ENCODE measurements around the gene ELAVL2. TPM values are rescaled to one million over a fixed set of nuclear protein-coding genes. Genes with fewer than 3 reads are reported as not detected.

Gene ELAVL2
- total and polyA plus RNA-seq, 2 donors (not counting 3 experiments of a cell fraction or from before 2014, with no cell fraction given) = 0.06 to 0.20 TPM

- no peaks in the 10 kb centered on the region for H3K36me3 ChIP-seq (ENCODE audit: control insufficient read depth in 2 of 2, extremely low read depth in 1 of 2, insufficient read depth in 2 of 2, low read length in 2 of 2)
- peaks cover 9% of the 10 kb centered on the region for H3K4me1 ChIP-seq (ENCODE audit: control insufficient read depth, extremely low read depth, insufficient read depth, low read length)
- POLR2A ChIA-PET = no interaction called here
- dilution Hi-C loops (cut with MboI; ENCODE audit: extremely low pct_ligation_motif_present, low sequenced_read_pairs) (no loop called here), intact Hi-C loops (cut with micrococcal nuclease) (no loop called here)
- H3K9me1 ChIP-seq (replicated peaks; ENCODE audit: control insufficient read depth, extremely low read depth, insufficient read depth, low read length) = no peaks in the 10 kb centered on the region
- H3K9me3 ChIP-seq (replicated peaks; ENCODE audit: control insufficient read depth, insufficient read depth, low read length) = no peaks in the 10 kb centered on the region
- TF ChIP-seq POLR2AphosphoS5 (IDR thresholded peaks at IDR 0.05; ENCODE audit: insufficient read depth, low read depth, low read length) = no peak
- TF ChIP-seq MYC (IDR thresholded peaks at IDR 0.05; ENCODE audit: low read depth, low read length) = no peak
- FAIRE-seq = no peak
- BruUV-seq (replicated peaks) = no TSS peak
- H3K79me2 ChIP-seq (ENCODE audit: control insufficient read depth, insufficient read depth, low read length) = no peaks in the 10 kb centered on the region
- CTCF ChIA-PET = no interaction called here
- no peak overlapping the region for H3K4me2 ChIP-seq (ENCODE audit: insufficient read depth, low read length)
- DNase-seq (ENCODE audit: low read depth, low spot score) = no peak
- no peaks in the 10 kb centered on the region for H3K27me3 ChIP-seq (ENCODE audit: control insufficient read depth in 2 of 2, insufficient read depth in 2 of 2, low read length in 2 of 2)
- no peaks in the 10 kb centered on the region for H4K20me1 ChIP-seq (replicated peaks; ENCODE audit: control insufficient read depth, extremely low read depth, insufficient read depth, low read length)
- no peak overlapping the region for H3K9ac ChIP-seq (replicated peaks; ENCODE audit: extremely low read depth, insufficient read depth, low read length)
- no peak overlapping the region for H2AFZ ChIP-seq (ENCODE audit: low read depth, low read length)
- no peak overlapping the region for H3K27ac ChIP-seq (ENCODE audit: insufficient read depth, low read depth, low read length)
- H3K4me3 ChIP-seq (replicated peaks in 1 of 3; ENCODE audit: insufficient read depth in 1 of 3, low read depth in 1 of 3, low read length in 3 of 3) = no peak overlapping the region
Measured at GRCh38 chr9:23677446-23677845, 148.6 kb downstream of the ELAVL2 start.

- Histone ChIP-seq H3K9me3 (replicated peaks; ENCODE audit: control insufficient read depth, insufficient read depth, low read length) (no peaks in the 10 kb centered on the region), H3K9ac (replicated peaks; ENCODE audit: extremely low read depth, insufficient read depth, low read length) (no peak overlapping the region), H4K20me1 (replicated peaks; ENCODE audit: control insufficient read depth, extremely low read depth, insufficient read depth, low read length) (no peaks in the 10 kb centered on the region), H2AFZ (ENCODE audit: low read depth, low read length) (no peak overlapping the region), H3K27me3 (ENCODE audit: control insufficient read depth in 2 of 2, insufficient read depth in 2 of 2, low read length in 2 of 2) (no peaks in the 10 kb centered on the region), H3K4me1 (ENCODE audit: control insufficient read depth, extremely low read depth, insufficient read depth, low read length) (no peaks in the 10 kb centered on the region), H3K79me2 (ENCODE audit: control insufficient read depth, insufficient read depth, low read length) (no peaks in the 10 kb centered on the region), H3K36me3 (ENCODE audit: control insufficient read depth in 2 of 2, extremely low read depth in 1 of 2, insufficient read depth in 2 of 2, low read length in 2 of 2) (no peaks in the 10 kb centered on the region), H3K9me1 (replicated peaks; ENCODE audit: control insufficient read depth, extremely low read depth, insufficient read depth, low read length) (no peaks in the 10 kb centered on the region), H3K27ac (ENCODE audit: insufficient read depth, low read depth, low read length) (no peak overlapping the region), H3K4me3 (replicated peaks in 1 of 3; ENCODE audit: insufficient read depth in 1 of 3, low read depth in 1 of 3, low read length in 3 of 3) (no peak overlapping the region), H3K4me2 (ENCODE audit: insufficient read depth, low read length) (no peak overlapping the region)
- ChIA-PET POLR2A (no interaction called here), CTCF (no interaction called here)
- TF ChIP-seq JUN (IDR thresholded peaks at IDR 0.05; ENCODE audit: borderline replicate concordance, insufficient read depth, insufficient read length, low read depth) (no peak), POLR2AphosphoS5 (IDR thresholded peaks at IDR 0.05; ENCODE audit: insufficient read depth, low read depth, low read length) (no peak), FOS (IDR thresholded peaks at IDR 0.05; ENCODE audit: borderline replicate concordance, insufficient read depth, low read length) (no peak), EZH2 (IDR thresholded peaks at IDR 0.05; ENCODE audit: borderline replicate concordance, low read depth, low read length, severe bottlenecking) (no peak), MYC (IDR thresholded peaks at IDR 0.05; ENCODE audit: low read depth, low read length) (no peak), POLR2A (IDR thresholded peaks at IDR 0.05; ENCODE audit: low read depth, low read length) (no peak), GATA2 (IDR thresholded peaks at IDR 0.05; ENCODE audit: insufficient read depth, insufficient read length, low read depth, low read length) (no peak), CTCF (IDR thresholded peaks at IDR 0.05; ENCODE audit: extremely low read depth in 1 of 2, insufficient read depth in 1 of 2, low read depth in 1 of 2, low read length in 2 of 2) (no peak)
- TF ChIP-seq, protein P1, sequence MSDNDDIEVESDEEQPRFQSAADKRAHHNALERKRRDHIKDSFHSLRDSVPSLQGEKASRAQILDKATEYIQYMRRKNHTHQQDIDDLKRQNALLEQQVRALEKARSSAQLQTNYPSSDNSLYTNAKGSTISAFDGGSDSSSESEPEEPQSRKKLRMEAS (IDR thresholded peaks at IDR 0.05; ENCODE audit: insufficient read depth, insufficient read length) = no peak
- no TSS peak for BruUV-seq (replicated peaks)
- DNase-seq (ENCODE audit: low read depth, low spot score) (no peak), FAIRE-seq (no peak)
- dilution Hi-C loops (cut with MboI; ENCODE audit: extremely low pct_ligation_motif_present, low sequenced_read_pairs) (no loop called here), intact Hi-C loops (cut with micrococcal nuclease) (no loop called here)
Measured at GRCh38 chr9:23674016-23674585, 151.9 kb downstream of the ELAVL2 start.

All from endothelial cell of umbilical vein (primary cell).